Measurements from ENCODE around the gene SKAP1. TPM values are rescaled to one million over a fixed set of nuclear protein-coding genes. Genes with fewer than 3 reads are reported as not detected.

The SKAP1 gene
- total and polyA plus RNA-seq, 2 of the 13 experiments (the other 11 are each of a cell fraction or from before 2014, with no cell fraction given): 0.21 TPM; not detected in 1

DNA sequence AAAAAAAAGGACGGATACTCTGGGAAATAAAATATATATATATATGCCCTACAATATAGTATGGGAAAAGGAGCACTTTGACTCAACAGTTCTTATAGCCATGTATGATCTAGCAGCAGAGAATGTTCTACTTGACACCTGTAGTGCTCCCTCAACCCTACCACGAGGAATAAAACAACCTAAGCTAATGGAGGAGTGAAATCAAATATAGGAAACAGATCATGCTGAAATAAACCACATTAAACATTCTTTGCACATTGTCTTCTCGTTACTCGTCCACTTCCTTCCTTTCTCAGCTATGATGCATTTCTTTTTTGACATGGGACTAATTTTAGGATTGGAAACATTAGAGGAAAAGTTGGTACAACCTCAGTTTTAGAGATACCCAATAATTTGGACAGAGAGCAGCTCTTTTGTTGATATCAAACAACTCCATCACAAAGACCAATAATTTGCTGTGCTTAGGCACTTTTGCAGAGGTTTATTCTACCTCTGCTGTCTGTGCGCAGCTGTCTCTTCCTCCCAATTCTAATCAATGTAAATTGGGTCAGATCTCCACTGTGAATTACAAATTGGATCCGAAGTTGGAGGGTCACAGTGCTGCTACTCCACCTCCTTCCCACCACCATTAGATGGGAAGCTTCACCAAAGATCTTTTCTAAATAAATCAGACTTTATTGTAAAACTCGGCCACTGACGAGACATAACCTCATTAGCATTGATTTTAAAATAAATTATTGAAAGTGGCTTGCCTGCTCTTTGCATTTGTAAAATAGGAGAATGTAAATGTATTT lies 256.6 kb downstream of the SKAP1 start (continued):
- TF ChIP-seq, protein P1, sequence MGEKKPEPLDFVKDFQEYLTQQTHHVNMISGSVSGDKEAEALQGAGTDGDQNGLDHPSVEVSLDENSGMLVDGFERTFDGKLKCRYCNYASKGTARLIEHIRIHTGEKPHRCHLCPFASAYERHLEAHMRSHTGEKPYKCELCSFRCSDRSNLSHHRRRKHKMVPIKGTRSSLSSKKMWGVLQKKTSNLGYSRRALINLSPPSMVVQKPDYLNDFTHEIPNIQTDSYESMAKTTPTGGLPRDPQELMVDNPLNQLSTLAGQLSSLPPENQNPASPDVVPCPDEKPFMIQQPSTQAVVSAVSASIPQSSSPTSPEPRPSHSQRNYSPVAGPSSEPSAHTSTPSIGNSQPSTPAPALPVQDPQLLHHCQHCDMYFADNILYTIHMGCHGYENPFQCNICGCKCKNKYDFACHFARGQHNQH (CRISPR knock-in tag; IDR thresholded peaks at IDR 0.05): no peak
- TF ChIP-seq SPEN (CRISPR knock-in tag; IDR thresholded peaks at IDR 0.05; ENCODE audit: low read depth) (no peak), ZNF180 (CRISPR knock-in tag; IDR thresholded peaks at IDR 0.05; ENCODE audit: borderline replicate concordance, low read depth) (no peak), KDM5B (CRISPR knock-in tag; IDR thresholded peaks at IDR 0.05; ENCODE audit: borderline replicate concordance) (no peak)
- TF ChIP-seq, protein P2, sequence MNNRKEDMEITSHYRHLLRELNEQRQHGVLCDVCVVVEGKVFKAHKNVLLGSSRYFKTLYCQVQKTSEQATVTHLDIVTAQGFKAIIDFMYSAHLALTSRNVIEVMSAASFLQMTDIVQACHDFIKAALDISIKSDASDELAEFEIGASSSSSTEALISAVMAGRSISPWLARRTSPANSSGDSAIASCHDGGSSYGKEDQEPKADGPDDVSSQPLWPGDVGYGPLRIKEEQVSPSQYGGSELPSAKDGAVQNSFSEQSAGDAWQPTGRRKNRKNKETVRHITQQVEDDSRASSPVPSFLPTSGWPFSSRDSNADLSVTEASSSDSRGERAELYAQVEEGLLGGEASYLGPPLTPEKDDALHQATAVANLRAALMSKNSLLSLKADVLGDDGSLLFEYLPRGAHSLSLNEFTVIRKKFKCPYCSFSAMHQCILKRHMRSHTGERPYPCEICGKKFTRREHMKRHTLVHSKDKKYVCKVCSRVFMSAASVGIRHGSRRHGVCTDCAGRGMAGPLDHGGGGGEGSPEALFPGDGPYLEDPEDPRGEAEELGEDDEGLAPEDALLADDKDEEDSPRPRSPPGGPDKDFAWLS (CRISPR knock-in tag; IDR thresholded peaks at IDR 0.05; ENCODE audit: borderline replicate concordance): no peak

DNA sequence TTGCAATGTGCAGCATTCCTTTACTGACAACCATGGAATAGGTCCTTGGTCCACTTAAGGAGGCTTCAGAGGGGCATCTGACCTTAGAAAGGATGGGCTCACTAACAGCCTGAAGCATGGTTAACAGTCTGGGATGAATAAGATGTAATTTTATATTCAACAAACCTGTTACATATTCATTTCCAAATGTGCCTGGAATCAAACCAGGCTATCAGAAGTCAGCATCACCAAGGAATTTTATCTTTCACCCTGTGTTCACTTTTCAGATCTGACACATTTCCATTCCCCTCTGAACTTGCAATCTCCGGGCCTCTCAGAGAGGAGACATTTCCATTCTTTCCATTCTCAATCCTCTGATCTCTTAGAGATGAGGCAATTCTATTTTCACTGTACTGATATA lies 260.1 kb downstream of the SKAP1 start:
- DNase-seq (ENCODE audit: low spot score) (no peak), FAIRE-seq (no peak), ATAC-seq (no peak)
- Histone ChIP-seq H4K20me1 (ENCODE audit: insufficient read depth, low read length) (no peaks in the 10 kb centered on the region), H2AFZ (ENCODE audit: low read length) (no peak overlapping the region), H3K9ac (ENCODE audit: insufficient read depth, low read depth, low read length) (no peak overlapping the region), H3K36me3 (replicated peaks in 1 of 2; ENCODE audit: control insufficient read depth in 1 of 2, insufficient read depth in 2 of 2, low read length in 2 of 2) (no peaks in the 10 kb centered on the region), H3K27me3 (ENCODE audit: control insufficient read depth in 1 of 2, insufficient read depth in 2 of 2, low read length in 2 of 2) (peaks cover 2 to 7% of the 10 kb centered on the region in 2 experiments; a peak in 4 of 5 replicates), H3K79me2 (ENCODE audit: insufficient read depth, low read length) (no peaks in the 10 kb centered on the region), H3K27ac (ENCODE audit: extremely low read length, insufficient read depth, low read length) (no peak overlapping the region), H3K4me1 (ENCODE audit: insufficient read depth, low read length) (no peaks in the 10 kb centered on the region), H3K4me2 (ENCODE audit: low read depth, low read length) (no peak overlapping the region), H3K9me3 (ENCODE audit: low read length) (no peaks in the 10 kb centered on the region), H3K4me3 (replicated peaks in 1 of 3; ENCODE audit: insufficient read depth in 1 of 3, low read depth in 2 of 3, low read length in 3 of 3) (no peak overlapping the region)
- WGBS (ENCODE audit: low lambda C conversion rate): 21% methylated on average over 1 of the region's 1 CpG
- intact Hi-C loops (cut with micrococcal nuclease; ENCODE audit: unreplicated experiment) (no loop called here), in situ Hi-C loops (cut with HindIII; ENCODE audit: extremely low pct_ligation_motif_present, low pct_unique_long_range_greater_than_20kb) (no loop called here)
- ChIA-PET POLR2A (no interaction called here), CTCF (ENCODE audit: low intra/inter-chr PET ratio, low total read pairs) (no interaction called here)
- BruUV-seq (replicated peaks): no TSS peak
- no peak for TF ChIP-seq ATF1 (CRISPR knock-in tag; IDR thresholded peaks at IDR 0.05)
- no peak for TF ChIP-seq ZNF337 (CRISPR knock-in tag; IDR thresholded peaks at IDR 0.05; ENCODE audit: borderline replicate concordance, low read depth)
- TF ChIP-seq, protein P3, sequence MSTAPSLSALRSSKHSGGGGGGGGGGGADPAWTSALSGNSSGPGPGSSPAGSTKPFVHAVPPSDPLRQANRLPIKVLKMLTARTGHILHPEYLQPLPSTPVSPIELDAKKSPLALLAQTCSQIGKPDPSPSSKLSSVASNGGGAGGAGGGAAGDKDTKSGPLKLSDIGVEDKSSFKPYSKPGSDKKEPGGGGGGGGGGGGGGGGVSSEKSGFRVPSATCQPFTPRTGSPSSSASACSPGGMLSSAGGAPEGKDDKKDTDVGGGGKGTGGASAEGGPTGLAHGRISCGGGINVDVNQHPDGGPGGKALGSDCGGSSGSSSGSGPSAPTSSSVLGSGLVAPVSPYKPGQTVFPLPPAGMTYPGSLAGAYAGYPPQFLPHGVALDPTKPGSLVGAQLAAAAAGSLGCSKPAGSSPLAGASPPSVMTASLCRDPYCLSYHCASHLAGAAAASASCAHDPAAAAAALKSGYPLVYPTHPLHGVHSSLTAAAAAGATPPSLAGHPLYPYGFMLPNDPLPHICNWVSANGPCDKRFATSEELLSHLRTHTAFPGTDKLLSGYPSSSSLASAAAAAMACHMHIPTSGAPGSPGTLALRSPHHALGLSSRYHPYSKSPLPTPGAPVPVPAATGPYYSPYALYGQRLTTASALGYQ (CRISPR knock-in tag; IDR thresholded peaks at IDR 0.05): no peak
- no peak for TF ChIP-seq TOE1 (CRISPR knock-in tag; IDR thresholded peaks at IDR 0.05)
- no peak for TF ChIP-seq HNF4A (CRISPR knock-in tag; IDR thresholded peaks at IDR 0.05)
- no peak for TF ChIP-seq SP1 (IDR thresholded peaks at IDR 0.05)
- no peak for TF ChIP-seq SP1 (CRISPR knock-in tag; IDR thresholded peaks at IDR 0.05)
- no peak for TF ChIP-seq HHEX (CRISPR knock-in tag; IDR thresholded peaks at IDR 0.05)
- no peak for TF ChIP-seq ISX (CRISPR knock-in tag; conservative IDR thresholded peaks at IDR 0.05)
- TF ChIP-seq HOXA5 (CRISPR knock-in tag; IDR thresholded peaks at IDR 0.05): no peak
- TF ChIP-seq ZNF562 (CRISPR knock-in tag; IDR thresholded peaks at IDR 0.05; ENCODE audit: borderline replicate concordance): no peak
- TF ChIP-seq ZNF230 (CRISPR knock-in tag; IDR thresholded peaks at IDR 0.05): no peak
- no peak for TF ChIP-seq FLYWCH1 (CRISPR knock-in tag; IDR thresholded peaks at IDR 0.05)
- no peak for TF ChIP-seq ZNF616 (CRISPR knock-in tag; IDR thresholded peaks at IDR 0.05; ENCODE audit: low read depth)

Measured in HepG2 (cell line).